Hematopoietic multipotent progenitor cell treated with erythropoietin and hydrocortisone succinate and interleukin-3 and kit ligand, for 8 days (in vitro differentiated cells): ENCODE data around the gene MPP2.
"Not testable (repeated sequence)": the region's sequence is repeated elsewhere in the genome, so short reads cannot be mapped to it uniquely, and the experiment has no call there.

Source experiments
- DNase-seq: peaks from one replicate; pipeline ENCODE4 v3.0.0-alpha.2; 2015

The MPP2 gene

GRCh38 chr17:43873815-43874214 lies 33.5 kb downstream of the MPP2 start:
- DNase-seq, result no peak

DNA sequence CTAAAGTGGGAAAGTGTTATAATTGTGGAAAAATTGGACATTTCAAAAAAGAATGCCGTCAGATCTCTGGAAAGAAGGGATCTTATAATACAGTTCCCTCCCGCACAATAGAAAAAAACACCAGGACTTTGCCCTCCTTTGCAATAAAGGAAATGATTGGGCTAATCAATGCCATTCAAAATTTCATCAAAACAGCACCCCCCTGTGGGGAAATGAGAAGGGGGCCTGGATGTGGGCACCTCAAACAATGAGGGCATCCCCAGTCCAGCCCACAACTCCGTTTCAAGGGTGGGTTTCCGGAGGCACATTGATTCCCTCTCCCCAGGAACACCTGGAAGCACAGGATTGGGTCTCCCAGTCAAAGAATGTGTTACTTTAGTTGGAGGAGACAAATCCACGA lies 34.2 kb downstream of the MPP2 start:
- no peak for DNase-seq

- no peak for DNase-seq
Measured at GRCh38 chr17:43871946-43872690, 35.2 kb downstream of the MPP2 start.

GRCh38 chr17:43869031-43869430 lies 38.3 kb downstream of the MPP2 start:
- DNase-seq, result not testable (repeated sequence)

- DNase-seq, result no peak
Measured at GRCh38 chr17:43868226-43868994, 38.9 kb downstream of the MPP2 start.

DNA sequence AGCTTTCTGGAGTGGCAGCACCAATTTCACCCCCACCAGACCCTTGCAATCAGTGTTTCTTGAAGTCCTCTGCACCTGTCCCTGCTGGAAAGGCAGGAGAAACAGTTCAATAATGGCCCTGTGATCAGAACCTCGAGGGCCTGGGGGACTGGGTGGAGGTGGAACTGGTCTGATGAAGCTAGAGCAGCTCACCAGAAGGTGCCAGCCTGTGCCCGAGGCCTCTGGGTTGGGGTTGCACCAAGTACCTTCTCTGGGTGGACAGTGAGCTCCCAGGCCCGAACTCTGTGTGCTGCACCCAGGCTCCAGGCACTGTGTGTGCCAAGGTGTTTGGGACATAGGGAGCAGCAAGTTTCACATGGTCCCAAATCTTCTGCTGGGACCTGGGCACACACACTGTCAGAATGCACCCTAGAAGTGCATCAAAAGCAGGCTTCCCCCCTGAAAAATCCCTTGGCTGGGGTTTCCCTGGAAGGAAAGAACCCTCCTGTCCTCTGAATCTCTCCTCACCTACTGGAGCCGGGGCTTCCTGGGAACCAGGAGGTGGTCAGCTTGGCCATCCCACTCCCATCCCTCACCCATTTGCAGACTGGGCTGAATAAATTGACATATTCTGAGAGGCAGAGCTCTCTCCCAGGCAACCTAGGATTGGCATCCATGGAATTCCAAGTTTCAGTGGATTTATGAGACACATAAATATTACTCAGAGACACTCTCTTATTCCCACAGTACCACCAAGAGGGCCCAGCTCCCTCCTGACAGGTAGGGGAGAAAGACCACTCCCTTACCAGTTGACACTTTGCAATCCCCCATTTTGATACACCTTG lies 43.0 kb downstream of the MPP2 start:
- DNase-seq, result no peak

DNA sequence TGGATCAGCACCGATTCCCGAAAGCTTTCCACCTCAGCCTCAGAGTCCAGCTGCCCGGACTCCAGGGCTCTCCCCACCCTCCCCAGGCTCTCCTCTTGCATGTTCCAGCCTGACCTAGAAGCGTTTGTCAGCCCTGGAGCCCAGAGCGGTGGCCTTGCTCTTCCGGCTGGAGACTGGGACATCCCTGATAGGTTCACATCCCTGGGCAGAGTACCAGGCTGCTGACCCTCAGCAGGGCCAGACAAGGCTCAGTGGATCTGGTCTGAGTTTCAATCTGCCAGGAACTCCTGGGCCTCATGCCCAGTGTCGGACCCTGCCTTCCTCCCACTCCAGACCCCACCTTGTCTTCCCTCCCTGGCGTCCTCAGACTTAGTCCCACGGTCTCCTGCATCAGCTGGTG lies 45.4 kb downstream of the MPP2 start:
- DNase-seq, result no peak

- DNase-seq, result no peak
Measured at GRCh38 chr17:43860927-43861622, 46.3 kb downstream of the MPP2 start.

DNA sequence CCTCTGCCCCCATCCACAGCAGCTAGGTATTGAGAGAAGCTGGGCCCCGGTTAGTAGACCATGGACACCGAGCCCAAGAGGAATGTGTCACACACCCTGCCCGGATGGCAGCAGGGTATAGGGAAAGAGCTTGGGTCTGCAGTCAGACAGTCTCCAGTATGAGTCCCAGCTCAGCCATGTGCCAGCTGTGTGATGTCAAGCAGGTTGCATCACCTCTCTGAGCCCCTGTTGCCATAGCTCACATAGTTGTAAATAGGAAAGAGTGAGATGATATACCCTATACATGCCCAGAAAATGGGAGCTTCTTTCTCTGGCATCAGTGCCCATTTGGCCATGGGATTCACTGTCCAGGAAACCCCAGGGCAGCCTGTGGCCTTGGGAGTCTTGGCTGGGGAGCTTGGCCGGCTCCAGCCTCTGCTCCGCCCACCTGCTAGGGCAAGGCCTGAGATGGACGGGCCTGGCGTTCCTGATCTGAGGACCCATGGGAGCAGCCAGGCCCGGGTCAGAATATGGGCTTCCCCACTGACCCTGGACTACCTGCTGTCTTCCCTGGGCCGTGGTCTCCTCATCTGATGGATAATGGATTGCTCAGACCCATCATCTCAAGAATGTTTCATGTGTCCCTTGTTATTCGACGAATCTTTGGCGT lies 47.1 kb downstream of the MPP2 start:
- DNase-seq, result no peak

DNA sequence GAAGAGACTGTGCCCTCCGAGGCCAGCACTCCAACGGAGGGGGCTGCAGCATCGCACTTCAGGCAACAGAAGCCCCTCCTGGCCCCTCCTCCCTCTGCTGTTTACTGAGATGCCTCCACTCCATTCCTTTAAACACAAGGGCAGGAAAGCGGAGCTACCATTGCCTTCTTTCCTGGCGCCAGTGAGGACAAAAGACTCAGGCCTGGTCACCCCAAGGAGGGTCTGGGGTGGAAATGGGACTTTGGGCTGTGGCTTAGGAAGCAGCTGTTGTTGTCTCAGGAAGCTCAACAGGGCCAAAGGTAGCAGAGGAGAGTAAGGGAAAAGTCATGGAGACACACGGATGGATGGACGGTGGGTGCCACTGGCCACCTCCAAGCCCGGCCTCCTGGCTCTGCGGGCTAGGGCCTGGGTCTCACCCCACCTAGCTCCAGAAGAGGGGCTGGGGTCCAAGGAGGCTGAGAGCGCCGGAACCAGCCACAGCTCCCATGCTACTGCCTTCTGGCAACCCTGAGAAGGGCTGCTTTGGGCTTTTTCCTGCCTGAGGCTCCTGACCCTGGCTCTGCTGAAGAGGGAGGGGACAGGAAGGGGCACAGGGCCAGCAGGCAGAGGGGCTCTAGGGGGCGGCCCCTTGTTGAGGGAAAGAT lies 49.3 kb downstream of the MPP2 start:
- DNase-seq, result no peak

DNA sequence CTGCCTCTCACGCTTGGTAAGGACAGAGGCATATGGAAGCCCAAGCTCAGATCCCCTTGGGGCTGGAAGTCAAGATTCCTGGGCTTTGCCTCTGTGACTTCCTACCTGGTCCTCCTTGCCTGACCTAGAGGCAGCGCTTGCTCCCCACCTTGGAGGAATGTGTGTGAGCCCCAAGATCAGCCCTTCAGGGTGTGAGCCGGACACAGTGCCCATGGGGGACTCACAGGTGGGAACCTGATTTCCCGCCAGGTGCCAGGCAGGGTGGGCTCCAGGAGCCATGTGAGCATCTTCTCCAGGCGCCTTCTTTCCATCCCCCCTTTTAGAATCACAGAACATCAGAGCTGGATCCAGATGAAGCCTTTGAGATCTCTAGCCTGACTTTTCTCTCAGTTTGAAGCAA lies 50.2 kb downstream of the MPP2 start:
- no peak for DNase-seq

GRCh38 chr17:43856141-43856540 lies 51.2 kb downstream of the MPP2 start:
- no peak for DNase-seq

- no peak for DNase-seq
Measured at GRCh38 chr17:43855061-43855460, 52.3 kb downstream of the MPP2 start.

- DNase-seq, result no peak
Measured at GRCh38 chr17:43854498-43854897, 52.8 kb downstream of the MPP2 start.

DNA sequence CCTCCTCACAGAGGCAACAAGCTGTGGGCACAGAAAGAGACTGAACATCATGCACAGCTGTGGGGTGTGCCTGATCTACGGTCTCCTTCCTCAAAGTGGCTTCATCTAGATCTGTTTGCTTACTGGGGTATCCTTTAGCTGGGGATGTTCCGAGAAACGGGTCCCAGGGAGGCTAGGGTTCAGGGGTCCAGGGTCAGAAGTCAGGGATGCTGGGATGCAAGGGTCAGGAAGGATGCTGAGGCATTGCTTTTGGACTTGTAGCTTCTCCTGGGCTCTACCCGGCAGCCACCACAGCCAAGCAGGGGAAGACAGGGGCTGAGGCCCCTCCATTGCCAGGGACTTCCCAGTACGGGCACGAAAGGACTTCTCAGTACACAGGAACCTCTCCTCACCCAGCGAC lies 53.8 kb downstream of the MPP2 start:
- DNase-seq, result no peak

- no peak for DNase-seq
Measured at GRCh38 chr17:43852571-43852970, 54.8 kb downstream of the MPP2 start.

DNA sequence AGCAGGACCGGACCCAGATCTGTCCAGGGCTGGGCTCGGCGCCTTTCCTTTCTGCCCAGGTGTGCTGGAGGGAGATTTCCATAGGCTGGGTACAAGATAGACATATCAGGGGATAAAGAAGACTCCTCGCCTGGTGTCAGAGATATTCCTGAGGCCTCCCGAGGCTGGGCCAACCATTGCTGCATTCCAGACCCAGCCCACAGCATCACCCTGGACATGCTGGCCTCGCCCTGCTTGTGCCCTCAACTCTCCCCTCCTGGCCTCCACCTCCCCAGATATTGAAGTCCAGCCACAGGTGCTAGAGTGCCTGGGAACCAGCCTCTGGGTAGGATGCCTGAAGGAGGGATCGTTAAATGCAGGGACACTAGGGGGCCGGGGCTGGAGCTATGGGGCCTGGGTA lies 58.2 kb downstream of the MPP2 start:
- DNase-seq, result no peak

GRCh38 chr17:43848601-43849000 lies 58.7 kb downstream of the MPP2 start:
- DNase-seq, result no peak

GRCh38 chr17:43846963-43847371 lies 60.4 kb downstream of the MPP2 start, which contains the start of gene CD300LG:
Gene CD300LG, plus strand, starts transcription at chr17:43847176. Its CDS starts 41 bp downstream, at chr17:43847217.
- DNase-seq, result no peak

DNA sequence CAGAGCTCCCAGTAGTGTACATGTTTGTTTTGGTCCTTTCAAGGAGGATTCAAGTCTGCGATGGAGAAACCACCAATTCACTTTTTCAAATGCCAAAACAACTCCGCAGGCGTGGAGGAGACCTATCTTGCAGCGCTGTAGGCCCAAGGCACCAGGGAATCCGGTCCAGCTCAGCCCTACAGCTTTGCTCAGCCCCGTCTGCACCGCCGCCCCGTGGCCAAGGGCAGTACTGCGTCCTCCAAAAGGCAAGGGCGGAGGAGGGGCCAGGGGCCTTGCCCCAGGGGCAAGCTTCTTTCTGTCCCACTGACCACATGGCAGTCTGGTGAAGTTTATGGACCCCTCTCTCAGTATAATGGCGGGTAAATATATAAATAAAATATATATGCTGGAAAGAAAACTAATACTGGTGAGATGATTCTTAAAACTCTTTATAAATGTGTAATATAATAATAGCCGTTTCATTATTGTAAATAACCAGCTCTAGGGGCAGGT lies 61.1 kb downstream of the MPP2 start:
- peak; percentile 63 for DNase-seq

- DNase-seq, result no peak
Measured at GRCh38 chr17:43845766-43846165, 61.6 kb downstream of the MPP2 start.

DNA sequence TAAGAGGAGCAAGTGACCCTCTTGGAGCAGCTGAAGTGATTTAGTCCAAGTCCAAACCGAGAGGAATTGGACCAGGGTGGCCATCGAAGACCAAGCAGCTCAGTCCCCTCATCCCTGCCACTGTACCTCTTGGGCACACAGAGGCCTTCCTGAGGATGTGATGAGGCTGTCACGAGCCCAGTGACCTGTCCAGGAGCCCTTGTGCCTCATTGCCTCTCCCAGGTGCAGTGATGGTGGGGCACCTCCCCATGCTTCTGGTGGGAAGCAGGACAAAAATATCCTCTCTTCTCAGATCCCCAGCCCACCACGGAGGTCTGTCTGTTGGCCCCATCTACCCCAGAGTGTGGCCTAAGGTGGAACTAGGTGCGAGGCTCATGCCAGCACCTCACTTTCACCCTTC lies 63.1 kb downstream of the MPP2 start:
- DNase-seq, result no peak
